Kidney glomerular epithelial cell (primary cell): Measurements from ENCODE around the gene NT5DC3.
A peak's percentile ranks its signal among the peaks of the same experiment; 100 is the strongest.

Experiments used
- DNase-seq: peaks from one replicate; lab custom pipeline; 2025; lab: John Stamatoyannopoulos, UW

NT5DC3 gene

DNA sequence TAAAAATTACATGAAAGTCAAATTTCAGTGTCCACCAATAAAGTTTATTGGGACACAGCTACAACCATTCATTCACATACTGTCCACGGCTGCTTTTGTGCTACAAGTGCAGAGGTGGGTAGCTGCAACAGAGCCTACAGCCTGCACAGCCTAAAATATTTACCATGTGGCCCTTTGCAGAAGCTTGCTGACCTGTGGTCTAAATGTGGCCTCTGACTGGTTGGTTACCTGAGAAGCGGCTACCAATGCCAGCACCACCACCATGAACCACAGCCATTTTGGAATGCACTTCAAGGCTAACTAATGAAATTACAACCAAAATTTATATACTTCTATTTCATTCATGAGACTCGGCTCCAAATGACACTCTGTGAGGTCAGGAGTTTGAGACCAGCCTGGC, 58.6 kb downstream of the NT5DC3 start:
- no peak for DNase-seq

DNA sequence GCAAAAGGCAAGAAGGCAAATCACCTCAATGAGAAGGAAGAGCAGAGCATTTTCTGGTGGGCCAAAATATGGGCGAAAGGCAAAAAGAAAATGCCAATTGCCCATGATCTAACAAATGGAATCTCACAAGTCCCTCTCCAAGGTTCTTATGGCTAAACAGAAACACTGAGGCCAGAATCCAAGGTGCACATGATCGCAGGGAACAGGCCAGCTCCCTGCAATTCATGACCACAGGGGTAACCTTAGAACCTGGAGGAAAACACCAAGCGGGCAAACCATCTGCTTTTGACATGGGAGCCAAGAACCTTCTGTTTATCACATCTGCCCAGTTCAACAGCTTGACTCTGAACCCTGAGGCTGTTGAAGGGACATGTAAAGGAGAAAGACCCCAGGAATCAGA, 60.0 kb downstream of the NT5DC3 start:
- no peak for DNase-seq

DNA sequence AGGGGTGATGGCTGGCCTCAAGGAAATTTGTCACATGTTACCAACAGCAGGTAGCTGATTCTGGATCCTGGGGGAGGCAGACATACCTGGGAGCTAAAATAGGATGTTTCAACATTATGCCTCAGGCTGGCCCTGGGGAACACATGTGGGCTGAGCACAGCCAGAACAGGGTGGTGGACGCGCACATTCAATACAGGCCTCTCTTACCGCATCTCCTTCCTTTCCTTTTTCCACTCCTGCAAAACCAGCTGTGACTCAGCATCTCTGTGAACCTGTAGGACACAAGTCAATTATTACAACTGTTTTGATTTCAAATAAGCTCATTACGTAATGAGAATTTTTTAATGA, 61.0 kb downstream of the NT5DC3 start:
- DNase-seq = peak; percentile 15

DNA sequence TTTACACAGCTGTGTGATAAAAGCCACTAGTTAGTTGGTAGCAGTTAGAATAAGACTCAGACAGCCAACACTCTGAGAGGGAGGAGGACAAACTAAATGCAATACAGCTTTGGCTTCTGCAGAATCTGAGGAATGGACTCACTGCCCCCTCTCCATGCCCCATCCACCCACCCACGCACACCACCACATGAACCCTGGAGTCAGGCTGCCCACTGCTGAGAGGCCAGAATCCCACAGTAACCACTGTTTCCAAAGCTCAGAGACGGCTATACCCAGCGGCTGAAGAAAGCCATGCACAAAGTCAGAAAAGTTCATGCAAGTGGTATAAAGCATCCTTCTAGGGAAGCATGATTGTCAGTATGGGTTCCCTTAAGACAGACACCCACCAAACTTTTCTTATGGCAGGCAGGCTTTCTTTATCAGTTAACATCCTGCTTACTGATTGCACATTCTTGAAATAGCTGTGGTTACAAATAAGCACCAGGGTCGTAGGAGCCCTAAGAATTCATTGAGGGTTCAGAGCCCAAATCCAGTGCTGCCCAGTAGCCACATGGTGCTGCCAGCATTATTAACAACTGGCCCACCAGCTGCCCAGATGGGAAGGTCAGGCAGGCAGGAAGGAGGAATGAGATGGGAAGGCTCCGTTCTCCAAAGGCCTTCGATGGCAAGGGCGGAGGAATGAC, 61.5 kb downstream of the NT5DC3 start:
- DNase-seq = peak; percentile 16

DNA sequence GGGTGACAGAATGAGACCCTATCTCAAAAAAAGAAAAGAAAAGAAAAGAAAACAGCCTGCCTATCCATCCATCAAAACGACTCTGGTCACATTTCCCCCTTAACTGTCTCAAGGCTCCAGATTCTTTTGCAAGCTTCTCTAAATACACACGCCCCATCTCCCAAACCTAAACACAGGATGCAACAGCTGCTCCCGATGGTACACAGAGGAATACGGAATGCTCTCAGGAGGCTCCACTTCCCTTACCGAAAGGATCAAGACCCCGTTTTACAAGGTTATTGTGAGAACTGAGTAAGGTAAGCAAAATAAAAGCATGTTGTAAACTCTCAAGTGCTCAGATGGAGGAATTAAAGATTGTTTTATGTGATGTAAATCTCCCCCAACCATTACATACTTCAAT, 62.3 kb downstream of the NT5DC3 start:
- no peak for DNase-seq

DNA sequence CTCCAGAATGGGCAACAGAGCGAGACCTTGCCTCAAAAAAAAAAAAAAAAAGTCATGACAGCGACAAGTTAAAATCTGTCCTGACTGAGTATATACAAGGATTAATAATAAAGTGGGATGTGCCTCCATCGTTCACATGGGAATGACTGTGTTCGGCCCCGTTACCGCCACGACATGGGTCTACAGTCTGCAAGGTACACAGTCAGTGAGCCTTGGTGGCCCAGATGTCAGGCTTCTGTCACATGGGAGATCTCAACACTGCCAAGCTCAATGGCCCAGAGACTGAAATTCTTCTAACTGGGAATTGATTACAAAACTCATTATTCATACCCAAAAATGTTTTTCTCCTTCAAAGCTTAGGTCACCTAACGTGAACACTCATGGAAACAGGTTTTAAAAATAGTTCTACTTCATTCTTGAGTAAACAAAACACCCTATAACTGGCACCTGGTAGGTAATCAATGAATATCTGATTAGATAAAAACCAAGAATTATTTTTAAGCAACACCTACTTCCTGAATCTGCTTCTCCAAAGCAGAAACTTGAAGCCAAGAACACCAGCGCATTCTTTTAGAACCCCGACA, 66.0 kb downstream of the NT5DC3 start:
- DNase-seq = no peak

DNA sequence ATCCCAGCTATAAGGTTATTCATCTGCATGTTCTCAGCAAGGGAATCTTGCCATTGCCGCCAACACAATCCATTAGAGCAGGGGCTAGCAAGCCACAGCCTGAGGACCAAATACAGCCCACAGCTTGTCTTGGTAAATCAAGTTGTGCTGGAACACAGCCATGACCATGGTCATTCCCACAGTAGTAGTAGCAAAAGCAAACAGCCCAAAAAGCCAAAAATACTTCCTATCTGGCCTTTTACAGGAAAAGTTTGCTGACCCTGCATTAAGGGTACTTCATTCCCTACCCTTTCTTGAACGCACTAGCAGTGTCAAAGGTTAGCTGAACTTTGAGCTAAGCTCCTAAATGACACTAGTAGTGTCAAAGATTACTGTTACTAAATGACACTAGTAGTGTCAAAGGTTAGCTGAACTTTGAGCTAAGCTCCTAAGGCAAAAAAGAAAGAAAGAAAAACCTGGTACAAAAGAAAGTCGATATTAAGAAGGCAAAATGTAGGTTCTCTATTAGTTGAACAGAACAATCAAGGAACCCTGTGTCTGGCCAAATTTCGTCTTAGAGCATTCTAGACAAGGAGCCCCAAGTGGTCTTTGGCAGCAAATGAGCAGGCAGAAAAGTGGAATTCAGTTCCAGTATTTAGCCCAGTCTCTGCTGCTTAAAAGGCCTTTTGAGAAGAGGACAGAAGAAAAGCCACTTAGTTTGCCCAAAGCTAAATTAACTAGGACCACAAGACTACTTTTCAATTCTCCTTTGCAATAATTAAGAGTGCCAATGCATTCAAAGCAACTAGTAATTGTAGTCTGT, 67.7 kb downstream of the NT5DC3 start:
- no peak for DNase-seq

DNA sequence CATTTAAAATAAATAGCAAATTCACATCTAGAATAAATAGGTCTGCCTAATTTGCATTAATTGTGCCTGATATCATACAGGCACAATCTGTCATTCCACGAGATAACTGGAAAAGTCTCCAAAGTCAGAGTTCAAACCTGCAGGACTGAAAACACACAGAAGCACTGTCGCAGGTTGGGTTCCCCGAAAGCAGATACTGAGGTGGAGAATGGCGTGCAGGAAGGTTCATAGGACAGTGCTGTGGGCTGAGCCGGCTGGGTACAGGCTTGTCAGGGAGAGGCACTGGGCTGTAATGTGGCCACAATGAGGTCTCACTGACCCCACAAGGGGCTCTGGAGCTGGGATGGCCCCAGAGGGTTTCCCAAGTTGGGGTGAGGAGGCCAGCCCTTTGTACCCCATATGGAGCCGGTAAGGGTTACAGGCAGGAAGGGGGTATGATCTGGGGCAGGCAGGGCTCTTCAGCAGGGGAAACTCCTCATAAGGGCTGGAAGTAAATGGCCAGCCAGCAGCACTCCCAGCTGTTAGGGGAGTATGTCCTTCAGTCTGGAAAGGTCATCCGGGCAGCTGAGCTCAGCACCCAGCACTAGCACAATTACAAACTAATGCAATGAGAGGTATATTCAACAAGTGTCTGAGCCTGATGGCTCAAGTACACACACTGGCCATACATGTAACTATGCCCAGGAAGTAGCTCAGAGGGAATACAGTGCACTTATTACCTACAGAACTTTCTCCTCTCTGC, 68.5 kb downstream of the NT5DC3 start:
- DNase-seq = no peak

DNA sequence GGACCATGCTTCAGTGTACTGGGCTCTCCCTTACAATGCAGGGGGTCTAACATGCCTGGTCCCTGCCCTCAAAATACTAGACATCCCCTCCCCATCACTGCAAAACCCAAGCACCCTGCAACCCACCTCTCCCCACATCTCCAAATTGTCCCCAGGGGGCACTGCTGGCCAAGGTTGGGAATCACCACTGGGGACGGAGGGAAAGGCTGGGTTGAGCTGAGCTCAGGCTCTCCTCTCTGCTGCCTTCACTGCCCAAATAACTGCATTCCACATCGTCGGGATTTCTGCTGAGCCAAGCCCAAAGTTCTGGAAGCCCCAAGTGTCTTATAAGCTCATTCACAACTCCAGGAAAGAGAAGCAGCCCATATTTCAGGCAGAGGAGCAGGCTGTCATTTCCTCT, 69.6 kb downstream of the NT5DC3 start:
- peak; percentile 8 for DNase-seq

DNA sequence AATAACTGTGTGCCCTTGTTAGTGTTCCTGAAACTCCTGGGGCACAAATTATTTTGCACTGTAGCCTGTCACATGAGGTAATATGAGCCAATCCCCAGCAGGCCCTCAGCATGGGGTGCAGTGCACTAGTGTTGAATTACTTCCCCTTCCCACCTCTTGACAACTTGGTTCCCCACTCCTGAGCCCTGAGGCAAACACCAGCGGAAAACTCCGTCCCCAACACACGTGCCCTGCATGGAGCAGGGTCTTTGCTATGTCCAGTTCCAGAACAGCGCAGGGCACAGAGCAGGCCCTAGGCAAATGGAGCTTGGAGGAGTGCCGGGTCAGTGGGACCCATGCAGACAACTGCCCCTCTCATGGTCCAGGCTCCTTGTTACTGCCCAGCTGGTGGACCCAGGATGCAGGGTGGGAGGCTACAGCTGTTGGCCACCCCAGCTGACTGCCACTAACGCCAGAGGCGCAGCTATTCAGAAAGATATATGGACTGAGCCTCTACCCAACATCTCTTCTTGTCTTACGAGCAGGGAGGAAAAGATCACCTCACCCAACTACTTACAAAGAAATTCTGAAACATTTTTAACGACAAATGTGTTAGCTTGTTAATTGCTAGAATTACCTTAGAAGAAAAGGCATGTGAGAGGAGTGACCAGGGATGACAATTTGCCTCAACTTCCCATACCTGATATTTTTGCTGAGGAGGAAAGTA, 71.6 kb downstream of the NT5DC3 start:
- no peak for DNase-seq

DNA sequence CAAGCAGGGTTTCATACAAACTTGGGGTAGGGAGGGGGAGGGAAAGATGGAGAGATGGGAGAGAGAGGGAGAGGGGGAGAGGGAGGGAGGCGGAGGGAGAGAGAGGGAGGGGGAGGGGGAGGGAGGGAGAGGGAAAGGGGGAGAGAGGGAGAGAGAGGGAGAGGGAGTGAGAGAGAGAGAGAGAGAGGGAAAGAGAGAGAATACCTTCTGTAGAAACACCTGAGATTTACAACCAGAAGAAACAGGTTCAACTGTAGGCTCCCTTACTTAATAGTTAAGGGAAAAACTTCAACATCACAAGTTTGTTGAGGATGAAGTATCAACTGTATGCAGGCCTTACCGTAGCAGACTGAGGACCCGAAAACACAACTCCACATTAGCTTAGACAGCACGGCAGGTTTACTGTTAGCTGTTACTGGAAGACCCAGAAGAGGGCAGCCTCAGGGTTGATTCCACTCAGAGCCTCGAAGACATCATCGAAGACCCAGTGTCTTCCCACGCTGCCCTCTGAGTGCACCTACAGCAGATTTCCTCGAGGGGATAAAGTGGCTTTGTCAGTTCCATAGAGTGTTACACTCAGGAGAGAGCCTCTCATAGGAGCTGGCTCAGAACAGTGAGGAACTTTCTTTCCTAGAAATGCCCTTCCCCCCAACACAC, 72.4 kb downstream of the NT5DC3 start:
- no peak for DNase-seq

DNA sequence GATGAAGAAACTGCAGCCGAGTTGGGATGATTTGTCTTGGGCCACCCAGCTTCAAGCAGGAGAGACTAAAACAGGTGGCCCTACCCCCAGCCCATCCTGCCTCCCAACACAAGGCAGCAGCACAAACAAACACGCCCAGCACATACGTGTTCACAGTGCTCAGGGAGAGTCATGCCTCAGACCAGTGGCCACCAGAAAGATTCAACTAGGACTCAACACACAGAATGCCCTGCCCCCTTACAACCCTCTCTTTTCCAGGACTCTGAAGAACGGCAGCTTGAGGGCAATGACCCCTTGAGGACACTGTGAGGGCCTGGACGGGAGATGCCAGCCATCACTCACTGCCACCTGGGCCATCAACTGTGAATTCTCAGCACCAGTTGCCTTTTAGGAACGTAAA, 75.0 kb downstream of the NT5DC3 start:
- DNase-seq = no peak

DNA sequence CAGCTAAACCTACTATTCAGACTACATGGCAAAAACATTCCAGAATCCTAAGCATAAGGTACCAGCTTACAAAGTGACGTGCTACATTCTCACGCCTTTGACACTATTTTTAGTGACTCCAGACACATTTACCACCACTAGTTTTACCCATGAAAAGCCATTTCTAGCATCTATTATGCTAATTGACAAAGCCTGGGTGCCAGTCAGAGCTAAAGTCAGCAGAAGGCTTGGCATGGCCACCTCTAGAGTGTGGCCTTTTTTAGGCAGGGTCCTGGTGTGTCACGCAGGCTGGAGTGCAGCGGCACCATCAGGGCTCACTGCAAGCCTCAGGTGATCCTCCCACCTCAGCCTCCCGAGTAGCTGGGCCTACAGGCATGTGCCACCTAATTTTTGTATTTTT, 75.7 kb downstream of the NT5DC3 start:
- DNase-seq = no peak

DNA sequence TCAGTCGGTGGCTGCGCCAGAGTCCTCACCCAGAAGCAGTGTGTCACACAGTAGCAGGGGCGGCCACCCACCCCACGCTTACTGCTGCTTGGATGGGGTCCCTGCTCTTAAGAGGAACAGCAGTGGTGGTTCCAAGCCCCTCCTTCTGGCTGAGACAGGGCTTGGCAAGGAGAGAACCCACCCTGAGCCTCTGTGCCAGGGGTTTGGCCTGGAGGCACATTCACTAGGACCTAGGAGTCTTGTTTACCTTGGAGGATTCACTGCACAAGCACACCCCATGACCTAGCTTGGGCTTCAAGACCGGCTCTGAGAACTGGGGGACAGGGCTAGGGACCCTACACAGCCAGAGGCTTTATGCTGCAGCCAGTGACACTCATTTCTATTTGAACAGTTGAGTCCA, 78.6 kb downstream of the NT5DC3 start:
- DNase-seq = no peak

DNA sequence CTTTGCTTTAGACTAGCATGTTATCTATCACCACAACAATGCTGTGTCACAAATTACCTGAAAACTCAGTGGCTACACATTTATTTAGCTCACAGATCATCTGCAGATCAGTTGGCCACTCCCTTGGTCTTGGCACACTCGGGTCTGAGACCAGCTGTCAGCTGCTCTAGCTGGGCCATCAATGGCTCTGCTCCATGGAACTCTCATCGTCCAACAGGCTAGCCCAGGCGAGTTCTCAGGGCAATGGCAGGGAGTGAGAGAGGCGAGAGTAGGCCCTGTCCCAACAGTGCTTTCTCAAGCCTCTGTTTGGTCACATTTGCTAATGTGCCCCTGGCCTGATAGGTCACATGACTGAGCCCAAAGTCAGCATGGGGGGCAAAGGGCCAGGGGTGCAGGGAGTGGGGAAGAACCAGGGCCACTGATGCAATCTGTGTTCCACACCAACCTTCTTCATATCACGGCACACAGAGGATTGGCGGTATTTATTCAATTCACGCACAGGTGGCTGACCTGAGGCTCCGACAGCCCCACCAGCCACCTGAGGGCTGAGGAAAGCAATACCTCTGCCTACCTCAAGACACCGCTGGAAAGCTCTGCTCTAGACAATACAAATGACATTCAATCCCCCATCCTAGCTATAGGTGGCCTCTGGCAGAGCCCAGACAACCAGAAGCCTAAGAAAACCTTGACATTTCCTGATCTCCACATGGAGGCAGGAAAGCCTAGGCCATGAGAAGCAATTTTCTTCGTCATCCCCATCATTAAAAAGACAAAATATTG, 82.5 kb downstream of the NT5DC3 start:
- no peak for DNase-seq

DNA sequence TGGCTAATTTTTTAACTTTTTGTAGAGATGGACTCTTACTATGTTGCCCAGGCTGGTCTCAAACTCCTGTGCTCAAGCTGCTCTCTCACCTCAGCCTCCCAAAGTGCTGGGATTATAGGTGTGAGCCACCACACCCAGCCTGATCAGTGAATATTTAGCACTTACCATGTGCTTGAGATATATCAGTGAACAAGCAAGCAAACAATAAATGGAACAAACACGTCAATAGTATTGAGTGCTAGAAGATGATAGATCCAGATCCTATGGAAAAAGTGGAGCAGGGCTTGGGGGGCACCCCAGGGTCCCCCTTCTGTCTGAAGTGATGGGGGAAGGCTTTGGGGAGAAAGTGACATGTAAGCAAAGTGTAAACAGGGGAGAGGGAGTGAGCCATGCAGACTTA, 83.8 kb downstream of the NT5DC3 start:
- DNase-seq = no peak

DNA sequence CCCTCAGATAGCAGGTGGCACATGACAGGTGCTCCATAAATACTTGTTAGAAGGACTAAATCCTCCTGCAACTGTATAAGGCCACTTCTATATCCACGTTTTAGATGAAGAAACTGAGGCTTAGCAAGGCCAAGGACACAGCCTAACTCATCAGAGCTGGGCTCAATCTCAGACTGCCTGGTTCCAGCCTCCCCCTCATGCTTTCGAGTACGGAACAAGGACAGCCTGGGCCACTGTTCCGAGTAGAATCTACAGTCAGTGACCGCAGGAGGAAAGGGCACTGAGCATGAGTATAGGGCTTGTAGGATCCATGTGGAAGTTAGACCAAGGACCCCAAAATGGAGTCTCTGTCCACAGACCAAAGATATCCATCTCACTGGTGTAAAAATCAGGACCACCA, 84.6 kb downstream of the NT5DC3 start:
- DNase-seq = no peak

DNA sequence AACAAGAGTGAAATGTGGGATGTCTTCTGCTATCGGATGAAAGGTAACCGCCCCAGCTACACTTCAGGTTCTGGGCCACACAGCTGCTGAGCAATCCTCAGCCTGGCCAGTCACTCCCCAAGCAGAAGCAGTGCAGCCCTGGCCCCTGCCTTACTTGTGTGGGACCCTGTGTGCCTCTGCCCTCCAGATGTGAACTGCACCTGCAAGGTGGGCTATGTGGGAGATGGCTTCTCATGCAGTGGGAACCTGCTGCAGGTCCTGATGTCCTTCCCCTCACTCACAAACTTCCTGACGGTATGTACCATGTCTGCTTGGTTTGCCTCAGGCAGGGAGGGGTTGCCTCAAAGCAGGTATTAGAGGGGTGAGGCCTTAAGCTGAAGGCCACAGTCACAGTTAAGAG, 85.6 kb downstream of the NT5DC3 start:
- no peak for DNase-seq

DNA sequence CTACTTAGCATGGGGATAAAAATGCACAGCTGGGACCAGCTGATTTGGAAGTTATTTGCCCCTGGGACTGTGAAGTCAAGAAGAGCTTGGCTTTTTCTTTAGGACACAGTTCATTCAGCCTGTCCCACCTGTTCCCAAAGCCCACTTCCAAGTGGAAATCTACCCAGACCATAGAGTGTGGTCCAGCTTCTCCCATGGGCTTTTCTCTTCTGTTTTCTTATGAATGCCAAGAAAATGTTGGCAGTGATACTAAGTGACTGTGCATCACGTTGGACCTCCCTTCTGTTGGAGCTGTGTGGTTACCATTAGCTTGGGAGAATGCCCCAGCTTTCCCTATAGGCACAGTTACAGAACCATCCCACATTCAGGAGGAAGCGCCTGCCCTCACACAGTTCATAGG, 89.4 kb downstream of the NT5DC3 start:
- no peak for DNase-seq

DNA sequence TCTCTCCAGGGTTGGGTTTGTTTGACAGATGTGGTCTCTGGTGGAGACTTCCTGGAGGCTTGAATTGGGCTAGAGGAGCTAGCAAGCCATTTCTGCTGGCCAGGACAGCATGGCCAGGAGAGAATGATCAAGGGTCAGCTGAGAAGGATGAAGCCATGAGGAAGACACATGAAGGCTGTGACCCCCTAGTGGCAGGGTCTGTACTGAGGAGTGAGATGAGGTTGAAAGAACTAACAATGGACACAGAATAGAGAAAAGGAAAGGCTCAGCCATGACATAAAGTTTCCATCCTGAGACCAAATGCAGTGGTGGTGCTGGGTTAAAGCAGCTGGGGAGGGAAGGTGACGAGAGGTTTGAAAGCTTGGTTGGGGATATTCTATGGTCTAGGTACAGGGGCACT, 89.9 kb downstream of the NT5DC3 start:
- no peak for DNase-seq

DNA sequence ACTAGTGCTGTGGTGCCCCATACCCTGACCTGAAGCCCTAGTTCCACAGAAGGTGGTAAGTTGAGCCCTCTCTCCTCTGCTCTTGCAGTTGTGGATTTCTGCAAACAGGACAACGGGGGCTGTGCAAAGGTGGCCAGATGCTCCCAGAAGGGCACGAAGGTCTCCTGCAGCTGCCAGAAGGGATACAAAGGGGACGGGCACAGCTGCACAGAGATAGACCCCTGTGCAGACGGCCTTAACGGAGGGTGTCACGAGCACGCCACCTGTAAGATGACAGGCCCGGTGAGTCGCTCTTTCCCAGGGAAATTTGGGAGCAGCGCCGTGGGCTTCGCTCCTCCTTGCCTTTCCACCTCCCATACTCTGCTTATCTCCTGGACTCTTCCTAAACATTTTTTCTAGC, 92.2 kb downstream of the NT5DC3 start:
- no peak for DNase-seq
